Measurements from ENCODE around the gene AGT. TPM values are rescaled to one million over a fixed set of nuclear protein-coding genes. Genes with fewer than 3 reads are reported as not detected.

AGT gene
- total RNA-seq, 1 donor from 2014 or later, result 0.26 TPM

- DNase-seq (ENCODE audit: low read depth, low spot score), result no peak
- Mint-ChIP-seq H3K9me3 (no peaks in the 10 kb centered on the region), H3K4me1 (no peaks in the 10 kb centered on the region), H3K4me3 (no peak overlapping the region), H3K36me3 (ENCODE audit: low read depth) (peaks cover 14% of the 10 kb centered on the region), H3K27me3 (ENCODE audit: low read depth) (no peaks in the 10 kb centered on the region), H3K27ac (ENCODE audit: unreplicated experiment) (peak overlapping the region; percentile 68)
- TF ChIP-seq, protein P1, sequence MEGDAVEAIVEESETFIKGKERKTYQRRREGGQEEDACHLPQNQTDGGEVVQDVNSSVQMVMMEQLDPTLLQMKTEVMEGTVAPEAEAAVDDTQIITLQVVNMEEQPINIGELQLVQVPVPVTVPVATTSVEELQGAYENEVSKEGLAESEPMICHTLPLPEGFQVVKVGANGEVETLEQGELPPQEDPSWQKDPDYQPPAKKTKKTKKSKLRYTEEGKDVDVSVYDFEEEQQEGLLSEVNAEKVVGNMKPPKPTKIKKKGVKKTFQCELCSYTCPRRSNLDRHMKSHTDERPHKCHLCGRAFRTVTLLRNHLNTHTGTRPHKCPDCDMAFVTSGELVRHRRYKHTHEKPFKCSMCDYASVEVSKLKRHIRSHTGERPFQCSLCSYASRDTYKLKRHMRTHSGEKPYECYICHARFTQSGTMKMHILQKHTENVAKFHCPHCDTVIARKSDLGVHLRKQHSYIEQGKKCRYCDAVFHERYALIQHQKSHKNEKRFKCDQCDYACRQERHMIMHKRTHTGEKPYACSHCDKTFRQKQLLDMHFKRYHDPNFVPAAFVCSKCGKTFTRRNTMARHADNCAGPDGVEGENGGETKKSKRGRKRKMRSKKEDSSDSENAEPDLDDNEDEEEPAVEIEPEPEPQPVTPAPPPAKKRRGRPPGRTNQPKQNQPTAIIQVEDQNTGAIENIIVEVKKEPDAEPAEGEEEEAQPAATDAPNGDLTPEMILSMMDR (conservative IDR thresholded peaks at IDR 0.05), result no peak
Measured at GRCh38 chr1:230690101-230690500, 23.8 kb downstream of the AGT start.

GRCh38 chr1:230686747-230687146 lies 27.2 kb downstream of the AGT start:
- H3K4me1 Mint-ChIP-seq, result no peaks in the 10 kb centered on the region
- no peak overlapping the region for H3K4me3 Mint-ChIP-seq
- TF ChIP-seq, protein P1 (conservative IDR thresholded peaks at IDR 0.05), result no peak
- H3K36me3 Mint-ChIP-seq (ENCODE audit: low read depth), result peaks cover 8% of the 10 kb centered on the region
- no peak for DNase-seq (ENCODE audit: low read depth, low spot score)
- H3K27ac Mint-ChIP-seq (ENCODE audit: unreplicated experiment), result no peak overlapping the region
- no peaks in the 10 kb centered on the region for H3K27me3 Mint-ChIP-seq (ENCODE audit: low read depth)
- no peaks in the 10 kb centered on the region for H3K9me3 Mint-ChIP-seq

GRCh38 chr1:230684998-230685397 lies 28.9 kb downstream of the AGT start:
- H3K4me1 Mint-ChIP-seq, result no peaks in the 10 kb centered on the region
- H3K9me3 Mint-ChIP-seq, result no peaks in the 10 kb centered on the region
- no peak overlapping the region for H3K27ac Mint-ChIP-seq (ENCODE audit: unreplicated experiment)
- TF ChIP-seq, protein P1 (conservative IDR thresholded peaks at IDR 0.05), result no peak
- H3K36me3 Mint-ChIP-seq (ENCODE audit: low read depth), result peaks cover 8% of the 10 kb centered on the region
- no peaks in the 10 kb centered on the region for H3K27me3 Mint-ChIP-seq (ENCODE audit: low read depth)
- no peak overlapping the region for H3K4me3 Mint-ChIP-seq
- DNase-seq (ENCODE audit: low read depth, low spot score), result no peak

DNA sequence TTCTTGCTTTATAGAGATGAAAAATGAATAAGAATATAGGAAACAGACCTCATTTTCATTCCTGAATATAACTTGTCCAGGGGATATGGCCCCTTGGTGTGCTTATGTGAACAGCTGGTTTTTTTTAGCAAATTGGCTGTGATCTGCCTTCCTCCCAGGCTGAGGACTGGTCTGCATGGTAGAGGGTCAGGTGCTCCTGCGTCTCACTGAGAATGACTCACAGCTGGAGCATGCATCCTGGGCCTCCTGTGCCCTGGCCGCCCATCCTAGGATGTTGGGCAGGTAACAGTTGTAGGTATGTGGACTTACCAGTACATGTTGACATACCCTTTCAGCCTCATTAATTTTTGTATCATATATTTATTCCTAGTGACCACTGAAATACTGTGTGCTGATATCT lies 29.8 kb downstream of the AGT start:
- Mint-ChIP-seq H3K27ac (ENCODE audit: unreplicated experiment) (no peak overlapping the region), H3K4me3 (no peak overlapping the region), H3K9me3 (no peaks in the 10 kb centered on the region), H3K27me3 (ENCODE audit: low read depth) (no peaks in the 10 kb centered on the region), H3K36me3 (ENCODE audit: low read depth) (peaks cover 6% of the 10 kb centered on the region), H3K4me1 (no peaks in the 10 kb centered on the region)
- TF ChIP-seq, protein P1 (conservative IDR thresholded peaks at IDR 0.05), result no peak
- DNase-seq (ENCODE audit: low read depth, low spot score), result no peak

- Mint-ChIP-seq H3K27ac (ENCODE audit: unreplicated experiment) (no peak overlapping the region), H3K4me1 (no peaks in the 10 kb centered on the region), H3K27me3 (ENCODE audit: low read depth) (no peaks in the 10 kb centered on the region), H3K36me3 (ENCODE audit: low read depth) (peaks cover 11% of the 10 kb centered on the region), H3K4me3 (no peak overlapping the region), H3K9me3 (no peaks in the 10 kb centered on the region)
- TF ChIP-seq, protein P1 (conservative IDR thresholded peaks at IDR 0.05), result no peak
- DNase-seq (ENCODE audit: low read depth, low spot score), result no peak
Measured at GRCh38 chr1:230682882-230683610, 30.9 kb downstream of the AGT start.

Data from neural crest cell (in vitro differentiated cells).